ENCODE data around the gene RTN4RL1. TPM values are rescaled to one million over a fixed set of nuclear protein-coding genes. Genes with fewer than 3 reads are reported as not detected.

The RTN4RL1 gene
- total RNA-seq, 1 donor from 2014 or later: 0.77 TPM

- H3K27me3 Mint-ChIP-seq (ENCODE audit: low read depth, unreplicated experiment): peaks cover 41% of the 10 kb centered on the region
- Histone ChIP-seq H3K27me3 (ENCODE audit: insufficient read depth, low read length) (peaks cover 19% of the 10 kb centered on the region), H2AFZ (ENCODE audit: low read depth, low read length) (no peak overlapping the region), H3K4me2 (ENCODE audit: low read length) (no peak overlapping the region), H3K36me3 (ENCODE audit: insufficient read depth, low read length) (no peaks in the 10 kb centered on the region), H3K27ac (ENCODE audit: low read depth, low read length) (no peak overlapping the region), H3K79me2 (ENCODE audit: insufficient read depth, low read length) (no peaks in the 10 kb centered on the region), H4K20me1 (ENCODE audit: insufficient read depth, low read length) (no peaks in the 10 kb centered on the region), H3K9ac (ENCODE audit: low read length) (no peak overlapping the region), H3K9me3 (ENCODE audit: insufficient read depth, low read depth, low read length) (no peaks in the 10 kb centered on the region), H3K4me1 (ENCODE audit: insufficient read depth, low read length) (no peaks in the 10 kb centered on the region), H3K4me3 (ENCODE audit: insufficient read depth, low read depth, low read length) (no peak overlapping the region)
- H3K36me3 Mint-ChIP-seq (ENCODE audit: low read depth, unreplicated experiment): no peaks in the 10 kb centered on the region
- no peak for FAIRE-seq
- no peak for TF ChIP-seq EZH2 (IDR thresholded peaks at IDR 0.05; ENCODE audit: insufficient read depth, low read length)
- no peak overlapping the region for H3K4me3 Mint-ChIP-seq (ENCODE audit: unreplicated experiment)
- peaks cover 1% of the 10 kb centered on the region for H3K9me3 Mint-ChIP-seq (ENCODE audit: unreplicated experiment)
- H3K4me1 Mint-ChIP-seq (ENCODE audit: low read depth, unreplicated experiment): no peaks in the 10 kb centered on the region
- DNase-seq (ENCODE audit: low read depth): no peak
- H3K27ac Mint-ChIP-seq (ENCODE audit: unreplicated experiment): peak overlapping the region; percentile 47
Measured at GRCh38 chr17:1933875-1934715, 91.0 kb downstream of the RTN4RL1 start.

GRCh38 chr17:1931844-1932579 is 93.1 kb downstream of the RTN4RL1 start:
- Histone ChIP-seq H3K79me2 (ENCODE audit: insufficient read depth, low read length) (no peaks in the 10 kb centered on the region), H3K9me3 (ENCODE audit: insufficient read depth, low read depth, low read length) (no peaks in the 10 kb centered on the region), H3K27me3 (ENCODE audit: insufficient read depth, low read length) (peaks cover 19% of the 10 kb centered on the region), H4K20me1 (ENCODE audit: insufficient read depth, low read length) (no peaks in the 10 kb centered on the region), H3K9ac (ENCODE audit: low read length) (no peak overlapping the region), H3K36me3 (ENCODE audit: insufficient read depth, low read length) (no peaks in the 10 kb centered on the region), H2AFZ (ENCODE audit: low read depth, low read length) (no peak overlapping the region), H3K4me1 (ENCODE audit: insufficient read depth, low read length) (no peaks in the 10 kb centered on the region), H3K4me3 (ENCODE audit: insufficient read depth, low read depth, low read length) (no peak overlapping the region), H3K4me2 (ENCODE audit: low read length) (peak overlapping the region; percentile 50), H3K27ac (ENCODE audit: low read depth, low read length) (no peak overlapping the region)
- Mint-ChIP-seq H3K4me1 (ENCODE audit: low read depth, unreplicated experiment) (no peaks in the 10 kb centered on the region), H3K9me3 (ENCODE audit: unreplicated experiment) (peaks cover 1% of the 10 kb centered on the region), H3K36me3 (ENCODE audit: low read depth, unreplicated experiment) (no peaks in the 10 kb centered on the region), H3K27ac (ENCODE audit: unreplicated experiment) (no peak overlapping the region), H3K4me3 (ENCODE audit: unreplicated experiment) (no peak overlapping the region), H3K27me3 (ENCODE audit: low read depth, unreplicated experiment) (peaks cover 48% of the 10 kb centered on the region)
- DNase-seq (ENCODE audit: low read depth) (peak; percentile 29), FAIRE-seq (no peak)
- TF ChIP-seq CTCF (IDR thresholded peaks at IDR 0.05; ENCODE audit: insufficient read depth, low read depth, low read length): no peak
- TF ChIP-seq EZH2 (IDR thresholded peaks at IDR 0.05; ENCODE audit: insufficient read depth, low read length): peak; percentile 55

GRCh38 chr17:1930337-1930645 is 94.8 kb downstream of the RTN4RL1 start:
- H3K4me3 ChIP-seq (ENCODE audit: insufficient read depth, low read depth, low read length): no peak overlapping the region
- no peak overlapping the region for H3K4me2 ChIP-seq (ENCODE audit: low read length)
- no peaks in the 10 kb centered on the region for H3K4me1 Mint-ChIP-seq (ENCODE audit: low read depth, unreplicated experiment)
- H3K9me3 ChIP-seq (ENCODE audit: insufficient read depth, low read depth, low read length): no peaks in the 10 kb centered on the region
- no peak for TF ChIP-seq EZH2 (IDR thresholded peaks at IDR 0.05; ENCODE audit: insufficient read depth, low read length)
- TF ChIP-seq CTCF (IDR thresholded peaks at IDR 0.05; ENCODE audit: insufficient read depth, low read depth, low read length): no peak
- no peak overlapping the region for H3K27ac ChIP-seq (ENCODE audit: low read depth, low read length)
- peaks cover 19% of the 10 kb centered on the region for H3K27me3 ChIP-seq (ENCODE audit: insufficient read depth, low read length)
- no peaks in the 10 kb centered on the region for H3K79me2 ChIP-seq (ENCODE audit: insufficient read depth, low read length)
- no peaks in the 10 kb centered on the region for H4K20me1 ChIP-seq (ENCODE audit: insufficient read depth, low read length)
- H3K4me1 ChIP-seq (ENCODE audit: insufficient read depth, low read length): no peaks in the 10 kb centered on the region
- no peak overlapping the region for H3K27ac Mint-ChIP-seq (ENCODE audit: unreplicated experiment)
- no peak overlapping the region for H2AFZ ChIP-seq (ENCODE audit: low read depth, low read length)
- DNase-seq (ENCODE audit: low read depth) (no peak), FAIRE-seq (no peak)
- H3K36me3 Mint-ChIP-seq (ENCODE audit: low read depth, unreplicated experiment): no peaks in the 10 kb centered on the region
- H3K9me3 Mint-ChIP-seq (ENCODE audit: unreplicated experiment): peaks cover 1% of the 10 kb centered on the region
- peaks cover 51% of the 10 kb centered on the region for H3K27me3 Mint-ChIP-seq (ENCODE audit: low read depth, unreplicated experiment)
- H3K9ac ChIP-seq (ENCODE audit: low read length): no peak overlapping the region
- H3K4me3 Mint-ChIP-seq (ENCODE audit: unreplicated experiment): no peak overlapping the region
- H3K36me3 ChIP-seq (ENCODE audit: insufficient read depth, low read length): no peaks in the 10 kb centered on the region

All from astrocyte (in vitro differentiated cells and primary cell).